Esophagus squamous epithelium (tissue), 5 donors: Measurements from ENCODE around the gene CCRL2. TPM values are rescaled to one million over a fixed set of nuclear protein-coding genes. Genes with fewer than 3 reads are reported as not detected.

ENCODE experiments used
- DNase-seq: peaks from one replicate; lab custom pipeline; 2025; lab: John Stamatoyannopoulos, UW
- H3K27ac ChIP-seq, 4 donors: fragments of 200-600 bp; sonication (generic); one replicate each; pipeline ENCODE4 v1.5.1; 2016 to 2019; ENCODE audit warnings: mild to moderate bottlenecking in 1 of 4
- H3K27me3 ChIP-seq, 4 donors: fragments of 200-600 bp; sonication (generic); 1 replicate in 3 of 4; 2 replicates in 1 of 4; pipeline versions ENCODE4 v1.5.1 to v1.6.0; 2017 to 2021; ENCODE audit warnings: antibody characterized with exemption in 1 of 4
- H3K36me3 ChIP-seq, 3 donors: fragments of 200-600 bp; sonication (generic); one replicate each; pipeline ENCODE4 v1.5.1; 2016 to 2019
- H3K4me1 ChIP-seq, 3 donors: fragments of 200-600 bp; sonication (generic); one replicate each; pipeline ENCODE4 v1.5.1; 2017 to 2019
- H3K4me3 ChIP-seq, 4 donors: fragments of 200-600 bp; sonication (generic); 1 replicate in 3 of 4; 2 replicates in 1 of 4; pipeline ENCODE4 v1.5.1; 2016 to 2019; ENCODE audit warnings: mild to moderate bottlenecking in 2 of 4, moderate library complexity in 1 of 4
- H3K9me3 ChIP-seq, 3 donors: fragments of 200-600 bp; sonication (generic); one replicate each; pipeline ENCODE4 v1.5.1; 2016 to 2019
- POLR2A ChIP-seq, 4 donors: fragments of 450-650 bp; IDR thresholded peaks; one replicate each; pipeline ENCODE4 v1.6.1; 2017; ENCODE audit warnings: antibody characterized with exemption in 4 of 4, mild to moderate bottlenecking in 4 of 4, moderate library complexity in 3 of 4
- WGBS, 2 donors: methylation state at CpG; one replicate each; pipeline ENCODE4 v1.1.5; 2018; 5-methylcytosine and 5-hydroxymethylcytosine counted together
- intact Hi-C: fragments of 100-400 bp; cut with DNase I; formaldehyde crosslinking; loops from one replicate; pipeline ENCODE4 v1.15.0; 2022
- total RNA-seq, 4 donors: library from RNA; depleted of rRNA; stranded (reverse); fragments of >200 nt; gene quantifications; one replicate each; pipeline ENCODE4 v1.1.0, GENCODE V29; 2016
- TF ChIP-seq, protein P1 (sequence below), 6 experiments: fragments of 450-650 bp in 4 of 6; fragments of 200-600 bp in 2 of 6; sonication (generic) in 2 of 6; IDR thresholded peaks; one replicate each; pipeline ENCODE4 v1.5.1; 2016 to 2019; ENCODE audit warnings: antibody characterized with exemption in 6 of 6, mild to moderate bottlenecking in 4 of 6, moderate library complexity in 4 of 6
- donor health status: DM: yes; HTN: yes; CAD: no.

Gene CCRL2
- total RNA-seq, 4 donors from 2014 or later, result 0.48 to 1.5 (median 1.1) TPM; not detected in 1

DNA sequence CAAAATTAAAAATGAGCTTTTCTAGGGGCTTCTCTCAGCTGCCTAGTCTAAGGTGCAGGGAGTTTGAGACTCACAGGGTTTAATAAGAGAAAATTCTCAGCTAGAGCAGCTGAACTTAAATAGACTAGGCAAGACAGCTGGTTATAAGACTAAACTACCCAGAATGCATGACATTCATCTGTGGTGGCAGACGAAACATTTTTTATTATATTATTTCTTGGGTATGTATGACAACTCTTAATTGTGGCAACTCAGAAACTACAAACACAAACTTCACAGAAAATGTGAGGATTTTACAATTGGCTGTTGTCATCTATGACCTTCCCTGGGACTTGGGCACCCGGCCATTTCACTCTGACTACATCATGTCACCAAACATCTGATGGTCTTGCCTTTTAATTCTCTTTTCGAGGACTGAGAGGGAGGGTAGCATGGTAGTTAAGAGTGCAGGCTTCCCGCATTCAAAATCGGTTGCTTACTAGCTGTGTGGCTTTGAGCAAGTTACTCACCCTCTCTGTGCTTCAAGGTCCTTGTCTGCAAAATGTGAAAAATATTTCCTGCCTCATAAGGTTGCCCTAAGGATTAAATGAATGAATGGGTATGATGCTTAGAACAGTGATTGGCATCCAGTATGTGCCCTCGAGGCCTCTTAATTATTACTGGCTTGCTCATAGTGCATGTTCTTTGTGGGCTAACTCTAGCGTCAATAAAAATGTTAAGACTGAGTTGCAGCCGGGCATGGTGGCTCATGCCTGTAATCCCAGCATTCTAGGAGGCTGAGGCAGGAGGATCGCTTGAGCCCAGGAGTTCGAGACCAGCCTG lies 35.3 kb upstream of the CCRL2 start:
- TF ChIP-seq POLR2A (IDR thresholded peaks at IDR 0.05), result no peak
- TF ChIP-seq, protein P1, sequence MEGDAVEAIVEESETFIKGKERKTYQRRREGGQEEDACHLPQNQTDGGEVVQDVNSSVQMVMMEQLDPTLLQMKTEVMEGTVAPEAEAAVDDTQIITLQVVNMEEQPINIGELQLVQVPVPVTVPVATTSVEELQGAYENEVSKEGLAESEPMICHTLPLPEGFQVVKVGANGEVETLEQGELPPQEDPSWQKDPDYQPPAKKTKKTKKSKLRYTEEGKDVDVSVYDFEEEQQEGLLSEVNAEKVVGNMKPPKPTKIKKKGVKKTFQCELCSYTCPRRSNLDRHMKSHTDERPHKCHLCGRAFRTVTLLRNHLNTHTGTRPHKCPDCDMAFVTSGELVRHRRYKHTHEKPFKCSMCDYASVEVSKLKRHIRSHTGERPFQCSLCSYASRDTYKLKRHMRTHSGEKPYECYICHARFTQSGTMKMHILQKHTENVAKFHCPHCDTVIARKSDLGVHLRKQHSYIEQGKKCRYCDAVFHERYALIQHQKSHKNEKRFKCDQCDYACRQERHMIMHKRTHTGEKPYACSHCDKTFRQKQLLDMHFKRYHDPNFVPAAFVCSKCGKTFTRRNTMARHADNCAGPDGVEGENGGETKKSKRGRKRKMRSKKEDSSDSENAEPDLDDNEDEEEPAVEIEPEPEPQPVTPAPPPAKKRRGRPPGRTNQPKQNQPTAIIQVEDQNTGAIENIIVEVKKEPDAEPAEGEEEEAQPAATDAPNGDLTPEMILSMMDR (IDR thresholded peaks at IDR 0.05), result no peak
- no peak for DNase-seq
- Histone ChIP-seq H3K27ac (peak overlapping the region in 1 of 4 donors; percentile 43), H3K4me1 (peaks cover 0 to 12% (median 0%) of the 10 kb centered on the region in 3 donors), H3K27me3 (peaks cover 0 to 52% (median 0%) of the 10 kb centered on the region in 4 donors), H3K36me3 (no peaks in the 10 kb centered on the region), H3K4me3 (peak overlapping the region in 2 of 4 donors; percentile 19 to 34), H3K9me3 (no peaks in the 10 kb centered on the region)
- WGBS, 2 donors, result 59 to 61% methylated on average over 8 to 10 of the region's 10 CpGs
- intact Hi-C loops, result no loop called here

GRCh38 chr3:46372492-46373359 lies 34.3 kb upstream of the CCRL2 start:
- Histone ChIP-seq H3K36me3 (no peaks in the 10 kb centered on the region), H3K27ac (no peak overlapping the region), H3K4me3 (peak overlapping the region in 1 of 4 donors; percentile 19), H3K27me3 (peaks cover 0 to 43% (median 0%) of the 10 kb centered on the region in 4 donors), H3K9me3 (no peaks in the 10 kb centered on the region), H3K4me1 (peaks cover 0 to 12% (median 0%) of the 10 kb centered on the region in 3 donors)
- 74 to 83% methylated on average over 8 to 9 of the region's 9 CpGs for WGBS, 2 donors
- TF ChIP-seq POLR2A (IDR thresholded peaks at IDR 0.05), result no peak
- TF ChIP-seq, protein P1 (IDR thresholded peaks at IDR 0.05), result peak in 4 of 6 experiments; percentile 37 to 71 (median 48)
- intact Hi-C loops, result no loop called here
- DNase-seq, result no peak

DNA sequence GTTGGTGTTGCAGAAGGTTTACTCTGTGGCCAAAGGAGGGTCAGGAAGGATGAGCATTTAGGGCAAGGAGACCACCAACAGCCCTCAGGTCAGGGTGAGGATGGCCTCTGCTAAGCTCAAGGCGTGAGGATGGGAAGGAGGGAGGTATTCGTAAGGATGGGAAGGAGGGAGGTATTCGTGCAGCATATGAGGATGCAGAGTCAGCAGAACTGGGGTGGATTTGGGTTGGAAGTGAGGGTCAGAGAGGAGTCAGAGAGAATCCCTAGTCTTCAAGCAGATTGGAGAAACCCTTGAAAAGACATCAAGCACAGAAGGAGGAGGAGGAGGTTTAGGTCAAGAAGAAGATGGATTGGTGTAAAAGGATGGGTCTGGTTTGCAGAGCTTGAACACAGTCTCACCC lies 32.3 kb upstream of the CCRL2 start:
- peaks cover 0 to 24% (median 0%) of the 10 kb centered on the region in 4 donors for H3K27me3 ChIP-seq
- no peaks in the 10 kb centered on the region for H3K9me3 ChIP-seq
- WGBS, 2 donors, result 78 to 86% methylated on average over 3 of the region's 3 CpGs
- H3K27ac ChIP-seq, result no peak overlapping the region
- intact Hi-C loops, result loop anchor here (5.0 kb wide), 1 partner anchor 292 kb away; no protein-coding TSS in a partner anchor
- no peak overlapping the region for H3K4me3 ChIP-seq
- TF ChIP-seq, protein P1 (IDR thresholded peaks at IDR 0.05), result no peak
- TF ChIP-seq POLR2A (IDR thresholded peaks at IDR 0.05), result no peak
- no peaks in the 10 kb centered on the region for H3K36me3 ChIP-seq
- peaks cover 0 to 15% (median 0%) of the 10 kb centered on the region in 3 donors for H3K4me1 ChIP-seq
- no peak for DNase-seq

GRCh38 chr3:46375218-46375617 lies 31.8 kb upstream of the CCRL2 start:
- no peak for DNase-seq
- intact Hi-C loops, result loop anchor here (5.0 kb wide), 1 partner anchor 293 kb away; no protein-coding TSS in a partner anchor
- WGBS, 2 donors, result 57 to 84% methylated on average over 2 of the region's 2 CpGs
- no peak for TF ChIP-seq POLR2A (IDR thresholded peaks at IDR 0.05)
- TF ChIP-seq, protein P1 (IDR thresholded peaks at IDR 0.05), result no peak
- Histone ChIP-seq H3K4me1 (peaks cover 0 to 18% (median under 1%) of the 10 kb centered on the region in 3 donors), H3K27me3 (peaks cover 0 to 23% (median 0%) of the 10 kb centered on the region in 4 donors), H3K36me3 (no peaks in the 10 kb centered on the region), H3K27ac (no peak overlapping the region), H3K4me3 (no peak overlapping the region), H3K9me3 (no peaks in the 10 kb centered on the region)
